ENCODE data around the gene KLHL17.

KLHL17 gene

DNA sequence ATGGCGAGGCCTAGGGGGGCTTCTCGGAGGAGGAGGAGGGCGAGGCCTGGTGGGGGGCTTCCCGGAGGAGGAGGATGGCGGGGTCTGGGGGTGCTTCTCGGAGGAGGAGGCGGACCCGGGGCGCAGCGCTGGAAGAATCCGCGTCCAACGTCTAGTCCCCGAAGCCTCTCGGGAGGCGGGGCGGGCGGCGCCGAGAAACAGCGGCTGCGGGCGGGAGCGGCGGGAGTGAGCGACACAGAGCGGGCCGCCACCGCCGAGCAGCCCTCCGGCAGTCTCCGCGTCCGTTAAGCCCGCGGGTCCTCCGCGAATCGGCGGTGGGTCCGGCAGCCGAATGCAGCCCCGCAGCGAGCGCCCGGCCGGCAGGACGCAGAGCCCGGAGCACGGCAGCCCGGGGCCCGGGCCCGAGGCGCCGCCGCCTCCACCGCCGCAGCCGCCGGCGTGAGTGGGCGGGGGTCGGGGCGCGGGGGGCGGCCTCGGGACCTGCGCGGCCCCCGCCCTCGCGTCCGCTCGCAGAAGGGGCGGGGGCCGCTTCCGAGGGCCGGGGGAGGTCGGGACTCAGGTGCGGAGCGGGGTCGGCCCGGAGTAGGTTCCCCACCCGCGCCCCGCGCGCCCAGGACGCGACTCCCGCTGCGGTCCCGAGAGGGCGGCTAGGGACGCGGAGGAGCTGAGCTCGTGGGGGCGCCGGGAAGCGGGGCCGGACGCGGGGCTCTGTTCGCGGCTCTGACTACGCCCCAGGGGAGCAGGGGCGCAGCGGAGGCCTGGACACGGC, at the start of gene KLHL17:
TSS of gene KLHL17 (plus strand) at position 222 of the 769 bp plus-strand sequence. CDS start at position 332, 110 bp downstream.
- H3K27me3 ChIP-seq (ENCODE audit: control insufficient read depth in 1 of 2, insufficient read depth in 2 of 2, low read length in 2 of 2): no peaks in the 10 kb centered on the region
- no peaks in the 10 kb centered on the region for H3K9me3 ChIP-seq (ENCODE audit: control insufficient read depth in 2 of 2, low read length in 2 of 2)
- peaks cover 30% of the 10 kb centered on the region for H3K4me1 ChIP-seq (ENCODE audit: control insufficient read depth, insufficient read depth, low read length)
- peaks cover 8 to 12% of the 10 kb centered on the region in 2 donors for H3K36me3 ChIP-seq (ENCODE audit: control insufficient read depth in 2 of 2, insufficient read depth in 2 of 2, low read length in 2 of 2)
- no peak within 1 kb of the TSS for H3K27ac ChIP-seq (ENCODE audit: low read length)
- peak within 1 kb of the TSS in 1 of 2 donors; percentile 29 for H3K9ac ChIP-seq (ENCODE audit: low read length in 2 of 2)
- peak within 1 kb of the TSS; percentile 51 to 99 for H3K4me3 ChIP-seq (ENCODE audit: low read length in 2 of 2)

DNA sequence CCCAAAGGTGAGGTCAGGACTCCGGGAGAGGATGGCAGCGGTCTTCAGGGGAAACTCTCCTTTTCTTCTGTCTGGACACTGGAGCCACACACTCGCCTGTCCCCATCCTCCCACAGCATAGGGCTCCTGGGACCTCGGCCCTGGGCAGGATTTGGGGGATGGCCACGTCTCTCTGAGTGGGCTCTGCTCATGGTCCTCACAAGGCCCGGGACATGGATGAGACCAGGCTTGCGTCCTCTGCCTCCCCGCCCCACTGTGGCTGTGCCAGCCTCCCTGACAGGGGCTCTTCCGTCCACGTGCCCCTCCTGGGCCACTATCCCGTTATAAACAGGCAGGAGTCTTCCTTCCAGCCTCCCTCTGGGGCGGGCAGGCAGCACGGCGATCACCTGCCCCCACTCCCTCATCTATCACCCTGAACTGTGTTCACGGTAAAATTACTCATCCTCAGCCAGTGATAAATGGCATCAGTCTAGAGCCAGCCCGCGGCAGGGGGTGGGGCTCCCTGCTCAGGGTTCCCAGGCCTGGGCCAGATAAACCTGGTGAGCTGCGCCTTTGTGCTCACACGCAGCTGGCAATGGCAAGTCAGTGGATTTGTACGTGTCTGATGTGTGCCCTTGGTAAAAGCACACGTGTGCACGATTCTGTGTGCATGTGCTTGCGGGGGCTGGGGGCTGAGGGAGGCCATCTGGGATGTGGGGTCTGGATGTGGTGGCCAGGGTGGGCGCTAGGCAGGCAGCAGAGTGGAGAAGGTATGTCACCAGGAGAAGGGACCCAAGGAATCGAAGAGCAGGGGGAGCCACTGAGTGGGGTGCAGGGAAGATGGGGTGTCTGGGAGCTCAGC, 49.3 kb upstream of the KLHL17 start:
- H3K4me1 ChIP-seq (ENCODE audit: control insufficient read depth, insufficient read depth, low read length): peaks cover 24% of the 10 kb centered on the region
- H3K36me3 ChIP-seq (ENCODE audit: control insufficient read depth in 2 of 2, insufficient read depth in 2 of 2, low read length in 2 of 2): no peaks in the 10 kb centered on the region
- H3K27ac ChIP-seq (ENCODE audit: low read length): no peak overlapping the region
- H3K27me3 ChIP-seq (ENCODE audit: control insufficient read depth in 1 of 2, insufficient read depth in 2 of 2, low read length in 2 of 2): peaks cover 16 to 17% of the 10 kb centered on the region in 2 donors
- no peaks in the 10 kb centered on the region for H3K9me3 ChIP-seq (ENCODE audit: control insufficient read depth in 2 of 2, low read length in 2 of 2)
- no peak overlapping the region for H3K4me3 ChIP-seq (ENCODE audit: low read length in 2 of 2)
- no peak overlapping the region for H3K9ac ChIP-seq (ENCODE audit: low read length in 2 of 2)

DNA sequence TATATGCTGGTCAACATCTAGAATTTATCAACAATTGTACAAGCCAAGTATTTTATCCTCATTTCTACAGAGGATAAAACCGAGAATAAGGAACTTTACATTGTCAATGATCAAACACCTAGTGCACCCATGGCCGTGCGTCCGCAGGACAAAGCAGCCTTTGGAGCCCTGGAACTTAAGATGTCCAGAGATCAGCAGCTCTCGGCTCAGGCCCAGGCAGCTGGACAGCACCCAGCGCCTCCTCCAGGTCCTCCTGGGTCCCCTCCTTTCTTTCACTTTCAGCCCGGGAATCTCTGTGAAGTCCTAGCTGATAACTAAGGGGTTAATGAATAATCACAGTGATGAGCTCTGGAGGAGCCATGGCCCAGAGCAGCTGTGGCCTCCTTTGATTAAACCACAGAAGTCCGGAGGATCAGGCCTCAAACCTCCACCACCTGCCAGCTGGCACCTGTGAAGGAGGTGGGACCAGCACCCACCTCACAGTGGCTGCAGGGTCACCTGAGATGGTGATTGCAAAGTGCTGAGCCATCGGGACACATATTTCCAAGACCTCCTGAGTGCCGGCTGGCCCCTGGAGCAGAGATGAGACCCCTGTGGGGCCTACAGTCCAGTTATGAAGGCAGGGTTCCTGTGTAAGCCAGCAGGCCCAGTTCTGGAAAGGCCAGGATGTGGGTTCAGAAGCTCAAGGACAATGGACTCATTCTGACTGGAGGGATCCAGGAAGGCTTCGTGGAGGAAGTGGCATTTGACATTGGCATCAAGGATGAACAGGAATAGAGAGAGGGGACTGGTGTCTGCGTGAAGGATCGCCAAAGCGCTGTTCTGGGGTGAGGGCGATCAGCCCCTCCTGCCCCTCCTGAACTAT, 48.3 kb upstream of the KLHL17 start:
- H3K27me3 ChIP-seq (ENCODE audit: control insufficient read depth in 1 of 2, insufficient read depth in 2 of 2, low read length in 2 of 2): peaks cover 17 to 22% of the 10 kb centered on the region in 2 donors
- H3K27ac ChIP-seq (ENCODE audit: low read length): no peak overlapping the region
- no peak overlapping the region for H3K4me3 ChIP-seq (ENCODE audit: low read length in 2 of 2)
- no peaks in the 10 kb centered on the region for H3K9me3 ChIP-seq (ENCODE audit: control insufficient read depth in 2 of 2, low read length in 2 of 2)
- no peaks in the 10 kb centered on the region for H3K36me3 ChIP-seq (ENCODE audit: control insufficient read depth in 2 of 2, insufficient read depth in 2 of 2, low read length in 2 of 2)
- no peak overlapping the region for H3K9ac ChIP-seq (ENCODE audit: low read length in 2 of 2)
- H3K4me1 ChIP-seq (ENCODE audit: control insufficient read depth, insufficient read depth, low read length): peaks cover 27% of the 10 kb centered on the region

DNA sequence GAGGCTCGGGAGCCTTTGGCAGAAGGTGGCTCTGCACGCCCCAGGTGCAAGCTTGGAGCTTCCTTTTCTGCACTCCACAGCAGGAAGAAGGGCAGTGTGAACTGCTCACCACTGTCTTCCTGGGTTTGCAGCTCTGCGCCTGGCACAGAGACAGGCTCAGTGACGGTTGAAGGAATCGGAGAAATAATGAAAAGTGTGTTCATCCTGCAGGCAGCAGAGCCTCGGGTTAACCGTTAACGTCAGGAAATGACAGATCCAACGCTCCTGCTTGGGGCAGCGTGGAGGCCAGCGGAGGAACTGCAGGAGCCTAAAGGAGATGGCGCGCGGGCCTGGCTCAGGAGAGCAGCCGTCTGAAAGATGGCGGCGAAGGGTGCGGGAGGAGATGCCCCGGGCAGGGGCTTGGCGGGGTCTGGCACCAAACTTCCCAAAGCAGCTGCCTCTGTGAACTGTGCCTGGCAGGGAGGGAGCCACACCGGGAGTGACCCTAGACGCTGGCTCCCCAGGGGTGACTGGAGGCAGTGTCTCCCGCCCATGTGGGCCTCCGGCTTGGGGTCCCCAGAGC, 47.6 kb upstream of the KLHL17 start:
- Histone ChIP-seq H3K27me3 (ENCODE audit: control insufficient read depth in 1 of 2, insufficient read depth in 2 of 2, low read length in 2 of 2) (peaks cover 17 to 29% of the 10 kb centered on the region in 2 donors), H3K27ac (ENCODE audit: low read length) (no peak overlapping the region), H3K36me3 (ENCODE audit: control insufficient read depth in 2 of 2, insufficient read depth in 2 of 2, low read length in 2 of 2) (no peaks in the 10 kb centered on the region), H3K4me1 (ENCODE audit: control insufficient read depth, insufficient read depth, low read length) (peaks cover 27% of the 10 kb centered on the region), H3K9me3 (ENCODE audit: control insufficient read depth in 2 of 2, low read length in 2 of 2) (no peaks in the 10 kb centered on the region), H3K9ac (ENCODE audit: low read length in 2 of 2) (no peak overlapping the region), H3K4me3 (ENCODE audit: low read length in 2 of 2) (no peak overlapping the region)

DNA sequence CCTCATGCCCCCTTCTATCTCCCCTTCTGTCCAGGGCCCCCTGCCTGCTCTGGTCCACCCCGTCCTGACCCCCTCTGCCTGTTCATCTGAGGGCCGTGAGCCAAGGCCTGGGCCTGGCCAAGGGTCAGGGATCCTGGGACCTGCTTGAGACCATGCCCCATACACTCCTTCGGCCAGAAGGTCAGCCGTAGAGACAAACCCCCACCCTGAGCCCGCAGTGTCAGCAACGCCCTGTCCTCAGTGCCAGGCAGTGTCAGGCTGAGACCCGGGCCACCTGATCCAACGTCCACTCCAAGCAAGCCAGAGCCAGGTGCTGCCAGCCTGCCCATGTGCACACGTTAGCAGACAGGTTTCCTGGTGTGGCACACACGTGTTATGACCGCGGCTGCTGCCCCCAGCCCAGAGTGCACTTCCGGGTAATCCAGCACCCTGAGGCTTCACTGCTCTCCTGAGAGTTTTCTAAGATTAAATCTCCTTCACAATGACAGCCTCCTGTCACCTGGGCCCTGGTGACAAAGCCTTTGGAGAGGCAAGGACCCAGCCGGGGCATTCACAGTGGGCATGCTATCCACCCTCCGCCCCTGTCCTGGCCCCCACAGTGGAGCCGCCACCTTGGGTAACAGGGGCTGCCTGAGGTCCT, 46.8 kb upstream of the KLHL17 start:
- H3K4me3 ChIP-seq (ENCODE audit: low read length in 2 of 2): no peak overlapping the region
- no peaks in the 10 kb centered on the region for H3K36me3 ChIP-seq (ENCODE audit: control insufficient read depth in 2 of 2, insufficient read depth in 2 of 2, low read length in 2 of 2)
- H3K9me3 ChIP-seq (ENCODE audit: control insufficient read depth in 2 of 2, low read length in 2 of 2): no peaks in the 10 kb centered on the region
- H3K27me3 ChIP-seq (ENCODE audit: control insufficient read depth in 1 of 2, insufficient read depth in 2 of 2, low read length in 2 of 2): peaks cover 21 to 32% of the 10 kb centered on the region in 2 donors
- peaks cover 28% of the 10 kb centered on the region for H3K4me1 ChIP-seq (ENCODE audit: control insufficient read depth, insufficient read depth, low read length)
- H3K9ac ChIP-seq (ENCODE audit: low read length in 2 of 2): no peak overlapping the region
- no peak overlapping the region for H3K27ac ChIP-seq (ENCODE audit: low read length)

DNA sequence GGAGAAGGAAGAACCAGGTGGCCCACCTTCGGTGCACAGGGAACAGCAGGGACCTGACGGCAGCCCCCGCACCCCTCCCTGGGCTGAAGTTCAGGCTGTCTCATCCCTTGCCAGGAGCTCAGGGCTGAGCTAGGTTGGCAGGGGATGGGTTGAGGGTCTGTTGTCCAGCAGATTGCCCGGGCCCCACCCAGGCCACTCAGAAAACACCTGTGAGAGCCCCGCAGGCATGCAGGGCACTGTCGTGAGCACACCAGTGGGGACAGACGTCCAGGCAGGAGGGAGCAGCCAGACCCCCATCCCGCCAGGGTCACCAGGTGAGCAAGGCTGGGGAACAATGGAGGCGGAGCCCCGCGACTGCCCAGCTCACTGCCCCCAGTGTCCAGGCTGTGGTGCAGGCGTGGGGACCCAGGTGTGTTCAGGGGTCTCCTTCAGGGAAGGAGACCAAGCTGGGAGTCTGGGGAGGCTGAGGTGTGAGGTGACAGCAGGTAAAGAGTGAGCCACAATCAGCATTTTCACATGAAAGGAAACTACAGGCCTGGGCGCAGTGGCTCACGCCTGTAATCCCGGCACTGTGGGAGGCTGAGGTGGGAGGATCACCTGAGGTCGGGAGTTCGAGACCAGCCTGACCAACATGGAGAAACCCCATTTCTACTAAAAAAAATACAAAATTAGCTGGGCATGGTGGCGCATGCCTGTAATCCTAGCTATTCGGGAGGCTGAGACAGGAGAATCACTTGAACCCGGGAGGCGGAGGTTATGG, 46.1 kb upstream of the KLHL17 start:
- Histone ChIP-seq H3K36me3 (ENCODE audit: control insufficient read depth in 2 of 2, insufficient read depth in 2 of 2, low read length in 2 of 2) (no peaks in the 10 kb centered on the region), H3K4me1 (ENCODE audit: control insufficient read depth, insufficient read depth, low read length) (peaks cover 28% of the 10 kb centered on the region), H3K9ac (ENCODE audit: low read length in 2 of 2) (no peak overlapping the region), H3K27me3 (ENCODE audit: control insufficient read depth in 1 of 2, insufficient read depth in 2 of 2, low read length in 2 of 2) (peaks cover 23 to 36% of the 10 kb centered on the region in 2 donors), H3K9me3 (ENCODE audit: control insufficient read depth in 2 of 2, low read length in 2 of 2) (no peaks in the 10 kb centered on the region), H3K4me3 (ENCODE audit: low read length in 2 of 2) (no peak overlapping the region), H3K27ac (ENCODE audit: low read length) (no peak overlapping the region)

DNA sequence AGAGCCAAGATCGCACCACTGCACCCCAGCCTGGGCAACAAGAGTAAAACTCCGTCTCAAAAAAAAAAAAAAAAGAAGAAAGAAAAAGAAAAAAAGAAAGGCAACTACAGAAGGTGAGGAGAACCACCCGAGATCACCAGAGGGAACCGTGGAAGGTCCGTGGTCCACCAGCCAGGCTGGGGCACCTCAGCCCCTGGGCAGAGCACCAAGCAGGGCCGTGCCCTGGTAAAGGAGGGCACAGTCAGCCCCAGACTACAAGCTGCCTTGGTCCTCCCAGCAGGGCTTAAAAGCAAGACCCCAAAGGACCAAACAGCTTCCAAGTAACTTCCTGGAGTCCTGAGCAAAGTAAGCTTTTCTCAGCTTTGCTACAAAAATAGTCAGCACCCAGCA, 45.5 kb upstream of the KLHL17 start:
- Histone ChIP-seq H3K4me1 (ENCODE audit: control insufficient read depth, insufficient read depth, low read length) (peaks cover 29% of the 10 kb centered on the region), H3K27ac (ENCODE audit: low read length) (no peak overlapping the region), H3K36me3 (ENCODE audit: control insufficient read depth in 2 of 2, insufficient read depth in 2 of 2, low read length in 2 of 2) (no peaks in the 10 kb centered on the region), H3K4me3 (ENCODE audit: low read length in 2 of 2) (no peak overlapping the region), H3K9ac (ENCODE audit: low read length in 2 of 2) (no peak overlapping the region), H3K27me3 (ENCODE audit: control insufficient read depth in 1 of 2, insufficient read depth in 2 of 2, low read length in 2 of 2) (peaks cover 28 to 36% of the 10 kb centered on the region in 2 donors), H3K9me3 (ENCODE audit: control insufficient read depth in 2 of 2, low read length in 2 of 2) (no peaks in the 10 kb centered on the region)

DNA sequence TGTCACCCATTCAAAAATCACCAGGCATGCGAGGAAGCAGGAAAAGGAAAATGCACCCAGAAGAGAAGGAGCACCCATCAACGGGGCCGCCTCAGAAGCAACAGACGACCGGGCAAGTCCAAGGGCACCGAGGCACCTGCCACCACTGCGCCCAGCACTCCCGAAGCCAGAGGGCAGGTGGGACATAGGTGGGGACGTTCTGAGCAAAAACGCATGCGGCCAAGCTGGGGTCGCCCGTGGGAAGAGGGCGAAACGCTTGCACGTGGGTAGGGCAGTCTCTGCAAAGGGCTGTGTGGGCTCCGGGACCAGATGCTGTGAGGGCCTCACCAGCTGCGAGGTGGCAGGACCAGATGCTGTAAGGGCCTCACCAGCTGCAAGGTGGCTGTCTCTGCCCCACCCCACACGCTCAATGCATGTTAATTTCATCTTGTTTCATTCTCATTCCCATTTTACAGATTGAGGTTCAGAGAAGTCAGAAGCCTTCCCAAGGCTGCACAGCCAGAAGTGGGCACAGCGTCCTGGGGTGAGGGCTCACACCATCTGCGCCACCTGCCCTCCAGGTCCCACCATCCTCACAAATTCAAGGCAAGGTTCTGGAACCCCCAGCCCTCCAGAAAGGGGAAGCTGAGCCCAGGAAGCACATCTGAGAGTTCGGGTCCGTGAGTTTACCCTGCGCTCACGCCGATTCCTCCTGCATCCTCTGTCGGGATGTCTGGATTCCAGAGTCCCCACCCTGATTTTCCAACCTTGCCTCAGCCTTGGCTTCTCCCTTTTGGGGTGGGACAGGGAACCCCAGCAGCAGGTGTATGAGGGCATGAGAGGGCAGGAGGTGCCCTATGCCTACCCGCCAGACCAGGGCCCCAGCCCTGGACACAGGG, 44.9 kb upstream of the KLHL17 start:
- peaks cover 35% of the 10 kb centered on the region in 2 donors for H3K27me3 ChIP-seq (ENCODE audit: control insufficient read depth in 1 of 2, insufficient read depth in 2 of 2, low read length in 2 of 2)
- no peak overlapping the region for H3K27ac ChIP-seq (ENCODE audit: low read length)
- no peaks in the 10 kb centered on the region for H3K36me3 ChIP-seq (ENCODE audit: control insufficient read depth in 2 of 2, insufficient read depth in 2 of 2, low read length in 2 of 2)
- peaks cover 31% of the 10 kb centered on the region for H3K4me1 ChIP-seq (ENCODE audit: control insufficient read depth, insufficient read depth, low read length)
- H3K4me3 ChIP-seq (ENCODE audit: low read length in 2 of 2): no peak overlapping the region
- H3K9ac ChIP-seq (ENCODE audit: low read length in 2 of 2): no peak overlapping the region
- H3K9me3 ChIP-seq (ENCODE audit: control insufficient read depth in 2 of 2, low read length in 2 of 2): no peaks in the 10 kb centered on the region
